Cardiac muscle cell (in vitro differentiated cells and primary cell): ENCODE results near the gene LENG1. TPM values are rescaled to one million over a fixed set of nuclear protein-coding genes. Genes with fewer than 3 reads are reported as not detected.

Experiments
- DNase-seq, 2 donors: peaks; one replicate each; pipeline versions ENCODE4 v3.0.0 to v3.0.0-alpha.2; 2010 to 2017; ENCODE audit warnings: low read depth in 1 of 2, low spot score in 1 of 2
- H3K27ac ChIP-seq: fragments of 200-600 bp; sonication (generic); 2 replicates; pipeline ENCODE4 v1.5.1; 2016
- H3K27me3 ChIP-seq: fragments of 200-600 bp; sonication (generic); 2 replicates; pipeline ENCODE4 v1.6.0; 2016; ENCODE audit warnings: control low read depth
- H3K36me3 ChIP-seq: fragments of 200-600 bp; sonication (generic); 2 replicates; pipeline ENCODE4 v1.5.1; 2016; ENCODE audit warnings: control low read depth
- H3K4me1 ChIP-seq: fragments of 200-600 bp; sonication (generic); 2 replicates; pipeline ENCODE4 v1.8.1; 2017; ENCODE audit warnings: low read depth, mild to moderate bottlenecking, mixed run types
- H3K4me3 ChIP-seq: fragments of 200-600 bp; sonication (generic); 2 replicates; pipeline ENCODE4 v1.5.1; 2016; ENCODE audit warnings: mild to moderate bottlenecking
- H3K9me3 ChIP-seq: fragments of 200-600 bp; sonication (generic); 2 replicates; pipeline ENCODE4 v1.5.1; 2017; ENCODE audit warnings: low read depth, mild to moderate bottlenecking, control low read depth
- CTCF ChIP-seq: IDR thresholded peaks from 2 replicates; pipeline ENCODE4 v1.5.1; 2012; ENCODE audit warnings: low read depth, mild to moderate bottlenecking, low read length
- polyA plus RNA-seq: library from polyadenylated mRNA; unstranded; fragments of >200 nt; fragmentation: Nextera tagmentation; extraction: Ambion mirVana; gene quantifications from 2 replicates; pipeline ENCODE4 v1.2.1, GENCODE V29; 2016
- total RNA-seq: library from RNA; depleted of rRNA; stranded (reverse); fragments of >200 nt; gene quantifications from 2 replicates; pipeline ENCODE4 v1.2.3, GENCODE V29; 2016

Gene LENG1
- total and polyA plus RNA-seq, 2 experiments from 2014 or later: 10.6 to 10.8 TPM

- no peak overlapping the region for H3K27ac ChIP-seq
- H3K36me3 ChIP-seq: peaks cover 63% of the 10 kb centered on the region
- TF ChIP-seq CTCF: no peak
- H3K9me3 ChIP-seq: no peaks in the 10 kb centered on the region
- DNase-seq: no peak
- H3K27me3 ChIP-seq: no peaks in the 10 kb centered on the region
- H3K4me3 ChIP-seq: no peak overlapping the region
- H3K4me1 ChIP-seq: peaks cover 51% of the 10 kb centered on the region
Observed at GRCh38 chr19:54206030-54206830, 46.7 kb upstream of the LENG1 start.

- Histone ChIP-seq H3K4me1 (peaks cover 43% of the 10 kb centered on the region), H3K4me3 (no peak overlapping the region), H3K36me3 (peaks cover 63% of the 10 kb centered on the region), H3K27me3 (no peaks in the 10 kb centered on the region), H3K27ac (peak overlapping the region; percentile 3), H3K9me3 (no peaks in the 10 kb centered on the region)
- no peak for DNase-seq
- no peak for TF ChIP-seq CTCF
Observed at GRCh38 chr19:54204767-54205468, 45.4 kb upstream of the LENG1 start.

- H3K4me3 ChIP-seq: no peak overlapping the region
- H3K27ac ChIP-seq: no peak overlapping the region
- no peak for TF ChIP-seq CTCF
- H3K9me3 ChIP-seq: no peaks in the 10 kb centered on the region
- peaks cover 62% of the 10 kb centered on the region for H3K36me3 ChIP-seq
- H3K27me3 ChIP-seq: no peaks in the 10 kb centered on the region
- peaks cover 26% of the 10 kb centered on the region for H3K4me1 ChIP-seq
- DNase-seq: peak in 1 of 2 donors; percentile 49
Observed at GRCh38 chr19:54203151-54203611, 43.7 kb upstream of the LENG1 start.

GRCh38 chr19:54201980-54202379, 42.5 kb upstream of the LENG1 start:
- H3K27ac ChIP-seq: no peak overlapping the region

More at GRCh38 chr19:54201980-54202379, 42.5 kb upstream of the LENG1 start:
- Histone ChIP-seq H3K9me3 (no peaks in the 10 kb centered on the region), H3K36me3 (peaks cover 51% of the 10 kb centered on the region), H3K4me3 (peak overlapping the region; percentile 78), H3K27me3 (no peaks in the 10 kb centered on the region), H3K4me1 (peaks cover 17% of the 10 kb centered on the region)
- no peak for TF ChIP-seq CTCF
- peak in 1 of 2 donors; percentile 45 for DNase-seq
